ENCODE data around the gene RNF144B.

DNA sequence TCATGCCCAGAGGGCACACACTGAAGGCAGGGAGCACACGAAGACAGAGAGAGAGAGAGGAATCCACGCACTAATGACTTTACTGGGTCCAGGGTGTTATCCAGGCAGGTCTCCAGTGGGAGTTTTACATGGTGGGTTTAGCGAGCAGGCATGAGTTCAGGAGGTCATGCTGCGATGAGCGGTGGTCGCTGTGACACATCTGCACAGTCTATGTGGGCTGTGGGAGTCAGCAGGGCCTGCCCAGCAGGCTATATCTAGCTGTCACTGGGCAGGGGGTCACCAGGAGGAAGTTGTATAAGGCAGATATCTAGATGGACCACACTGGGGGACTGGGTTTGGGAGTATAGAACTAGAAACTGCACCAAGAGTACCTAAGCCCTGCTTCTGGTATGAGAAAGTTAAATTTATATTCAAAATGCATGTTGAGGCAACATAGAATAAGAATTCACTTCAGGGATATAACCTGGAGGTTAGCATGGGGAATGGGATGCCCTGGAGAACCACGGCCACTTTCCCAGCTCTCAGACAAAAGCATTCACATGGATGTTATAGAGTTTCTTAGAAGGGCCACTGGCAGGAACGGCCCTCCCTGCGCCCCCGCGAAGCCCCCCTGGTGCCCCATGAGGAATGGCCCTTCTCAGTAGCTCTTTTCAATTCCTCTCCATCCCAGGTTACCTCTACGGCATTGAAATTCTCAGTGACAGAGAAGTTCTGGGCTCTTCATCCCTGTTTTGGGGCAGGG, 113.9 kb downstream of the RNF144B start:
- TF ChIP-seq, protein P1, sequence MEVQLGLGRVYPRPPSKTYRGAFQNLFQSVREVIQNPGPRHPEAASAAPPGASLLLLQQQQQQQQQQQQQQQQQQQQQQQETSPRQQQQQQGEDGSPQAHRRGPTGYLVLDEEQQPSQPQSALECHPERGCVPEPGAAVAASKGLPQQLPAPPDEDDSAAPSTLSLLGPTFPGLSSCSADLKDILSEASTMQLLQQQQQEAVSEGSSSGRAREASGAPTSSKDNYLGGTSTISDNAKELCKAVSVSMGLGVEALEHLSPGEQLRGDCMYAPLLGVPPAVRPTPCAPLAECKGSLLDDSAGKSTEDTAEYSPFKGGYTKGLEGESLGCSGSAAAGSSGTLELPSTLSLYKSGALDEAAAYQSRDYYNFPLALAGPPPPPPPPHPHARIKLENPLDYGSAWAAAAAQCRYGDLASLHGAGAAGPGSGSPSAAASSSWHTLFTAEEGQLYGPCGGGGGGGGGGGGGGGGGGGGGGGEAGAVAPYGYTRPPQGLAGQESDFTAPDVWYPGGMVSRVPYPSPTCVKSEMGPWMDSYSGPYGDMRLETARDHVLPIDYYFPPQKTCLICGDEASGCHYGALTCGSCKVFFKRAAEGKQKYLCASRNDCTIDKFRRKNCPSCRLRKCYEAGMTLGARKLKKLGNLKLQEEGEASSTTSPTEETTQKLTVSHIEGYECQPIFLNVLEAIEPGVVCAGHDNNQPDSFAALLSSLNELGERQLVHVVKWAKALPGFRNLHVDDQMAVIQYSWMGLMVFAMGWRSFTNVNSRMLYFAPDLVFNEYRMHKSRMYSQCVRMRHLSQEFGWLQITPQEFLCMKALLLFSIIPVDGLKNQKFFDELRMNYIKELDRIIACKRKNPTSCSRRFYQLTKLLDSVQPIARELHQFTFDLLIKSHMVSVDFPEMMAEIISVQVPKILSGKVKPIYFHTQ (CRISPR knock-in tag; IDR thresholded peaks at IDR 0.05), result no peak
- TF ChIP-seq, protein P2, sequence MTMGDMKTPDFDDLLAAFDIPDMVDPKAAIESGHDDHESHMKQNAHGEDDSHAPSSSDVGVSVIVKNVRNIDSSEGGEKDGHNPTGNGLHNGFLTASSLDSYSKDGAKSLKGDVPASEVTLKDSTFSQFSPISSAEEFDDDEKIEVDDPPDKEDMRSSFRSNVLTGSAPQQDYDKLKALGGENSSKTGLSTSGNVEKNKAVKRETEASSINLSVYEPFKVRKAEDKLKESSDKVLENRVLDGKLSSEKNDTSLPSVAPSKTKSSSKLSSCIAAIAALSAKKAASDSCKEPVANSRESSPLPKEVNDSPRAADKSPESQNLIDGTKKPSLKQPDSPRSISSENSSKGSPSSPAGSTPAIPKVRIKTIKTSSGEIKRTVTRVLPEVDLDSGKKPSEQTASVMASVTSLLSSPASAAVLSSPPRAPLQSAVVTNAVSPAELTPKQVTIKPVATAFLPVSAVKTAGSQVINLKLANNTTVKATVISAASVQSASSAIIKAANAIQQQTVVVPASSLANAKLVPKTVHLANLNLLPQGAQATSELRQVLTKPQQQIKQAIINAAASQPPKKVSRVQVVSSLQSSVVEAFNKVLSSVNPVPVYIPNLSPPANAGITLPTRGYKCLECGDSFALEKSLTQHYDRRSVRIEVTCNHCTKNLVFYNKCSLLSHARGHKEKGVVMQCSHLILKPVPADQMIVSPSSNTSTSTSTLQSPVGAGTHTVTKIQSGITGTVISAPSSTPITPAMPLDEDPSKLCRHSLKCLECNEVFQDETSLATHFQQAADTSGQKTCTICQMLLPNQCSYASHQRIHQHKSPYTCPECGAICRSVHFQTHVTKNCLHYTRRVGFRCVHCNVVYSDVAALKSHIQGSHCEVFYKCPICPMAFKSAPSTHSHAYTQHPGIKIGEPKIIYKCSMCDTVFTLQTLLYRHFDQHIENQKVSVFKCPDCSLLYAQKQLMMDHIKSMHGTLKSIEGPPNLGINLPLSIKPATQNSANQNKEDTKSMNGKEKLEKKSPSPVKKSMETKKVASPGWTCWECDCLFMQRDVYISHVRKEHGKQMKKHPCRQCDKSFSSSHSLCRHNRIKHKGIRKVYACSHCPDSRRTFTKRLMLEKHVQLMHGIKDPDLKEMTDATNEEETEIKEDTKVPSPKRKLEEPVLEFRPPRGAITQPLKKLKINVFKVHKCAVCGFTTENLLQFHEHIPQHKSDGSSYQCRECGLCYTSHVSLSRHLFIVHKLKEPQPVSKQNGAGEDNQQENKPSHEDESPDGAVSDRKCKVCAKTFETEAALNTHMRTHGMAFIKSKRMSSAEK (CRISPR knock-in tag; IDR thresholded peaks at IDR 0.05; ENCODE audit: borderline replicate concordance), result no peak
- TF ChIP-seq, protein P3, sequence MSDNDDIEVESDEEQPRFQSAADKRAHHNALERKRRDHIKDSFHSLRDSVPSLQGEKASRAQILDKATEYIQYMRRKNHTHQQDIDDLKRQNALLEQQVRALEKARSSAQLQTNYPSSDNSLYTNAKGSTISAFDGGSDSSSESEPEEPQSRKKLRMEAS (CRISPR knock-in tag; IDR thresholded peaks at IDR 0.05), result no peak
- TF ChIP-seq TEAD1 (CRISPR knock-in tag; IDR thresholded peaks at IDR 0.05) (no peak), JUN (CRISPR knock-in tag; IDR thresholded peaks at IDR 0.05) (no peak), ATF1 (CRISPR knock-in tag; IDR thresholded peaks at IDR 0.05) (no peak)
- TF ChIP-seq, protein P4, sequence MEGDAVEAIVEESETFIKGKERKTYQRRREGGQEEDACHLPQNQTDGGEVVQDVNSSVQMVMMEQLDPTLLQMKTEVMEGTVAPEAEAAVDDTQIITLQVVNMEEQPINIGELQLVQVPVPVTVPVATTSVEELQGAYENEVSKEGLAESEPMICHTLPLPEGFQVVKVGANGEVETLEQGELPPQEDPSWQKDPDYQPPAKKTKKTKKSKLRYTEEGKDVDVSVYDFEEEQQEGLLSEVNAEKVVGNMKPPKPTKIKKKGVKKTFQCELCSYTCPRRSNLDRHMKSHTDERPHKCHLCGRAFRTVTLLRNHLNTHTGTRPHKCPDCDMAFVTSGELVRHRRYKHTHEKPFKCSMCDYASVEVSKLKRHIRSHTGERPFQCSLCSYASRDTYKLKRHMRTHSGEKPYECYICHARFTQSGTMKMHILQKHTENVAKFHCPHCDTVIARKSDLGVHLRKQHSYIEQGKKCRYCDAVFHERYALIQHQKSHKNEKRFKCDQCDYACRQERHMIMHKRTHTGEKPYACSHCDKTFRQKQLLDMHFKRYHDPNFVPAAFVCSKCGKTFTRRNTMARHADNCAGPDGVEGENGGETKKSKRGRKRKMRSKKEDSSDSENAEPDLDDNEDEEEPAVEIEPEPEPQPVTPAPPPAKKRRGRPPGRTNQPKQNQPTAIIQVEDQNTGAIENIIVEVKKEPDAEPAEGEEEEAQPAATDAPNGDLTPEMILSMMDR (IDR thresholded peaks at IDR 0.05), result no peak

Data from WTC11 (cell line).